Neural progenitor cell (in vitro differentiated cells): ENCODE results near the gene WDFY2.

Experiments used
- CTCF ChIP-seq: fragments of 200-600 bp; sonication (generic); IDR thresholded peaks from 2 replicates; pipeline ENCODE4 v1.5.1; 2017; ENCODE audit warnings: antibody characterized with exemption, mild to moderate bottlenecking
- EZH2 ChIP-seq: fragments of 200-600 bp; sonication (generic); IDR thresholded peaks from 2 replicates; pipeline ENCODE4 v1.6.1; 2017; ENCODE audit warnings: antibody characterized with exemption, mild to moderate bottlenecking, moderate library complexity
- EZH2phosphoT487 ChIP-seq: fragments of 200-600 bp; sonication (generic); IDR thresholded peaks from 2 replicates; pipeline ENCODE4 v1.6.1; 2017; ENCODE audit warnings: antibody characterized with exemption

GRCh38 chr13:51585696-51586095, 1.4 kb downstream of the WDFY2 start:
- TF ChIP-seq EZH2phosphoT487: no peak
- TF ChIP-seq CTCF: no peak
- TF ChIP-seq EZH2: no peak
